ENCODE results near the gene LYZL1. TPM values are rescaled to one million over a fixed set of nuclear protein-coding genes. Genes with fewer than 3 reads are reported as not detected.

The LYZL1 gene
- total and polyA plus RNA-seq, 2 donors (not counting 1 experiment from before 2014, with no cell fraction given), result not detected

DNA sequence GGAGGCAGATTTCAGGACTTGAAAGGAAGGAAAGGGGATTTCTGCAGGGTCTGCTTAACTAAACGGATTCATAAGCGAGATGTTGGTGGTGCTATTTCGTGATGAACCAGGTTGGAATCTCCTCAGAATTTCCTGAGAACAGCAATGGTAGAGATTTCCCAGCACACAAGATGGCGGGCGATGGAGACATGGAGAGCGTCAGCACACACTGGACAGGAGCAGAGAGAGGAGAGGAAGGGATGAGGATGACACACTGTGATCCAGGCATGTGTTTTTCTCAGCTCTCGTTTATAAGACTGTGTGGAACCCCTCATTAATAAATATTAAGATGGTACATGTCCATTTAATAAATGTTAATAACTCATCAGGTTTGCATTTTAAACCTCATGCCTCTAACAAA, 43.9 kb upstream of the LYZL1 start:
- H3K36me3 ChIP-seq (ENCODE audit: control insufficient read depth, insufficient read depth, low read length), result no peaks in the 10 kb centered on the region
- TF ChIP-seq EZH2 (IDR thresholded peaks at IDR 0.05; ENCODE audit: low read length, missing control alignments), result no peak
- TF ChIP-seq, protein P1, sequence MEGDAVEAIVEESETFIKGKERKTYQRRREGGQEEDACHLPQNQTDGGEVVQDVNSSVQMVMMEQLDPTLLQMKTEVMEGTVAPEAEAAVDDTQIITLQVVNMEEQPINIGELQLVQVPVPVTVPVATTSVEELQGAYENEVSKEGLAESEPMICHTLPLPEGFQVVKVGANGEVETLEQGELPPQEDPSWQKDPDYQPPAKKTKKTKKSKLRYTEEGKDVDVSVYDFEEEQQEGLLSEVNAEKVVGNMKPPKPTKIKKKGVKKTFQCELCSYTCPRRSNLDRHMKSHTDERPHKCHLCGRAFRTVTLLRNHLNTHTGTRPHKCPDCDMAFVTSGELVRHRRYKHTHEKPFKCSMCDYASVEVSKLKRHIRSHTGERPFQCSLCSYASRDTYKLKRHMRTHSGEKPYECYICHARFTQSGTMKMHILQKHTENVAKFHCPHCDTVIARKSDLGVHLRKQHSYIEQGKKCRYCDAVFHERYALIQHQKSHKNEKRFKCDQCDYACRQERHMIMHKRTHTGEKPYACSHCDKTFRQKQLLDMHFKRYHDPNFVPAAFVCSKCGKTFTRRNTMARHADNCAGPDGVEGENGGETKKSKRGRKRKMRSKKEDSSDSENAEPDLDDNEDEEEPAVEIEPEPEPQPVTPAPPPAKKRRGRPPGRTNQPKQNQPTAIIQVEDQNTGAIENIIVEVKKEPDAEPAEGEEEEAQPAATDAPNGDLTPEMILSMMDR (conservative IDR thresholded peaks at IDR 0.05 in 1 of 2, IDR thresholded peaks at IDR 0.05 in 1 of 2; ENCODE audit: low read depth in 1 of 2, low read length in 2 of 2), result no peak
- no peaks in the 10 kb centered on the region for H3K4me1 ChIP-seq (ENCODE audit: control insufficient read depth, extremely low read depth, insufficient read depth, low read length)
- H3K4me2 ChIP-seq (ENCODE audit: extremely low read depth, insufficient read depth, low read length), result no peak overlapping the region
- H3K27me3 ChIP-seq (ENCODE audit: control insufficient read depth, insufficient read depth, low read length), result peaks cover 3% of the 10 kb centered on the region
- no peak overlapping the region for H3K9ac ChIP-seq (ENCODE audit: insufficient read depth, low read length)
- H2AFZ ChIP-seq (ENCODE audit: low read length), result no peak overlapping the region
- H3K79me2 ChIP-seq (ENCODE audit: control insufficient read depth, insufficient read depth, low read length), result no peaks in the 10 kb centered on the region
- no peak for DNase-seq (ENCODE audit: low read depth in 2 of 2)
- H4K20me1 ChIP-seq (ENCODE audit: control insufficient read depth, extremely low read depth, insufficient read depth, low read length), result no peaks in the 10 kb centered on the region
- H3K9me3 ChIP-seq (ENCODE audit: control insufficient read depth, insufficient read depth, low read depth, low read length), result no peaks in the 10 kb centered on the region
- H3K27ac ChIP-seq (ENCODE audit: insufficient read depth, low read length), result no peak overlapping the region
- H3K4me3 ChIP-seq (replicated peaks in 1 of 4; ENCODE audit: control extremely low read depth in 1 of 4, insufficient read depth in 1 of 4, low read depth in 3 of 4, low read length in 4 of 4), result no peak overlapping the region

DNA sequence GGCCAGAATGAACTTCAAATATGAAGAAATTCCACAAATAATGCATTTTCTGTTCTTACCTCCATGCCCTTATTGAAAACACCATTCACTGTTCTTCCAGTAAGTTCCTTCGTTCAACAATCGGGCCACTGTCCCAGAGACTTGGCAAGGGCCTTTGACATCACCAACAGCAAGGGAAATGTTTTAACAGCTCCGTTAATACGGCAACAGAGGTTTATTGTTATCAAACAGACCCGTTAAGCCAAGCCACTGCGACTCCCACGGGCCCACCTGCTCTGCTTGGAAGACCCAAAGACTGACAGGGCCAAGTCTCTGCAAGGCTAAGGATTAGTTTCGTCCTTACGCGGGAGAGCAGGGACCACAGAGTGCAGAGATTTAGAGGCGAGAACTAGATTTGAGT, 43.4 kb upstream of the LYZL1 start:
- no peaks in the 10 kb centered on the region for H3K36me3 ChIP-seq (ENCODE audit: control insufficient read depth, insufficient read depth, low read length)
- H3K4me1 ChIP-seq (ENCODE audit: control insufficient read depth, extremely low read depth, insufficient read depth, low read length), result no peaks in the 10 kb centered on the region
- no peak overlapping the region for H3K27ac ChIP-seq (ENCODE audit: insufficient read depth, low read length)
- H3K9me3 ChIP-seq (ENCODE audit: control insufficient read depth, insufficient read depth, low read depth, low read length), result no peaks in the 10 kb centered on the region
- H3K4me3 ChIP-seq (replicated peaks in 1 of 4; ENCODE audit: control extremely low read depth in 1 of 4, insufficient read depth in 1 of 4, low read depth in 3 of 4, low read length in 4 of 4), result no peak overlapping the region
- no peak overlapping the region for H3K9ac ChIP-seq (ENCODE audit: insufficient read depth, low read length)
- DNase-seq (ENCODE audit: low read depth in 2 of 2), result no peak
- TF ChIP-seq, protein P1 (conservative IDR thresholded peaks at IDR 0.05 in 1 of 2, IDR thresholded peaks at IDR 0.05 in 1 of 2; ENCODE audit: low read depth in 1 of 2, low read length in 2 of 2), result no peak
- TF ChIP-seq EZH2 (IDR thresholded peaks at IDR 0.05; ENCODE audit: low read length, missing control alignments), result no peak
- no peaks in the 10 kb centered on the region for H4K20me1 ChIP-seq (ENCODE audit: control insufficient read depth, extremely low read depth, insufficient read depth, low read length)
- H3K79me2 ChIP-seq (ENCODE audit: control insufficient read depth, insufficient read depth, low read length), result no peaks in the 10 kb centered on the region
- no peak overlapping the region for H3K4me2 ChIP-seq (ENCODE audit: extremely low read depth, insufficient read depth, low read length)
- H2AFZ ChIP-seq (ENCODE audit: low read length), result no peak overlapping the region
- peaks cover 3% of the 10 kb centered on the region for H3K27me3 ChIP-seq (ENCODE audit: control insufficient read depth, insufficient read depth, low read length)

DNA sequence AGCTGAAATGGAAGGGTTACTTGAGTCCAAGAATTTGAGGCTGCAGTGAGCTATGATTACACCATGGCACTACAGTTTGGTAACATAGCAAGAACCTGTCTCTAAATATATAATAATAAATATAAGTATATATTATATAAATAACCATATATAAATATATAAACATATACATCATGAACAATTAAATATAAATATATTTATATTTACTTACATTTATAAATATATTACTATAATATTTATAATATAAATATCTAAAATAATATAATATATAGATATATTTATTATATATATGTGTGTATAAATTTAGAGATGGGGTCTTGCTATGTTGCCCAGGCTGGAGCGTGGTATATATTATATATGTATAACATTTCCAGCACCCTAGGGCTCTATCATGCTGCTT, 42.4 kb upstream of the LYZL1 start:
- TF ChIP-seq, protein P1 (conservative IDR thresholded peaks at IDR 0.05 in 1 of 2, IDR thresholded peaks at IDR 0.05 in 1 of 2; ENCODE audit: low read depth in 1 of 2, low read length in 2 of 2), result no peak
- TF ChIP-seq EZH2 (IDR thresholded peaks at IDR 0.05; ENCODE audit: low read length, missing control alignments), result no peak
- DNase-seq (ENCODE audit: low read depth in 2 of 2), result no peak
- no peaks in the 10 kb centered on the region for H3K79me2 ChIP-seq (ENCODE audit: control insufficient read depth, insufficient read depth, low read length)
- H4K20me1 ChIP-seq (ENCODE audit: control insufficient read depth, extremely low read depth, insufficient read depth, low read length), result no peaks in the 10 kb centered on the region
- no peaks in the 10 kb centered on the region for H3K36me3 ChIP-seq (ENCODE audit: control insufficient read depth, insufficient read depth, low read length)
- no peak overlapping the region for H3K4me3 ChIP-seq (replicated peaks in 1 of 4; ENCODE audit: control extremely low read depth in 1 of 4, insufficient read depth in 1 of 4, low read depth in 3 of 4, low read length in 4 of 4)
- no peak overlapping the region for H3K9ac ChIP-seq (ENCODE audit: insufficient read depth, low read length)
- no peak overlapping the region for H3K27ac ChIP-seq (ENCODE audit: insufficient read depth, low read length)
- no peak overlapping the region for H3K4me2 ChIP-seq (ENCODE audit: extremely low read depth, insufficient read depth, low read length)
- no peaks in the 10 kb centered on the region for H3K4me1 ChIP-seq (ENCODE audit: control insufficient read depth, extremely low read depth, insufficient read depth, low read length)
- H3K9me3 ChIP-seq (ENCODE audit: control insufficient read depth, insufficient read depth, low read depth, low read length), result no peaks in the 10 kb centered on the region
- no peak overlapping the region for H2AFZ ChIP-seq (ENCODE audit: low read length)
- peaks cover 3% of the 10 kb centered on the region for H3K27me3 ChIP-seq (ENCODE audit: control insufficient read depth, insufficient read depth, low read length)
